GM13977 (cell line): ENCODE data around the gene SH3PXD2B.

ENCODE experiments used
- DNase-seq: peaks from one replicate; pipeline ENCODE4 v3.0.0; 2012; ENCODE audit warnings: low spot score
- CTCF ChIP-seq: IDR thresholded peaks from 2 replicates; pipeline ENCODE4 v1.5.1; 2012; ENCODE audit warnings: mild to moderate bottlenecking, control low read depth; ENCODE audit not compliant: insufficient read depth; ENCODE audit errors: extremely low read depth, missing control alignments
- in situ Hi-C: fragments of 300-500 bp; cut with MboI; formaldehyde crosslinking; loops from one replicate; pipeline ENCODE4 v1.12.0; 2022; ENCODE audit warnings: low sequenced_read_pairs, low pct_unique_long_range_greater_than_20kb, mixed read lengths, inconsistent platforms; ENCODE audit not compliant: unreplicated experiment

The SH3PXD2B gene

GRCh38 chr5:172422255-172422654, 32.1 kb downstream of the SH3PXD2B start:
- no peak for DNase-seq
- in situ Hi-C loops: no loop called here
- TF ChIP-seq CTCF: no peak

- no peak for TF ChIP-seq CTCF
- in situ Hi-C loops: no loop called here
- no peak for DNase-seq
Measured at GRCh38 chr5:172421020-172421419, 33.3 kb downstream of the SH3PXD2B start.

DNA sequence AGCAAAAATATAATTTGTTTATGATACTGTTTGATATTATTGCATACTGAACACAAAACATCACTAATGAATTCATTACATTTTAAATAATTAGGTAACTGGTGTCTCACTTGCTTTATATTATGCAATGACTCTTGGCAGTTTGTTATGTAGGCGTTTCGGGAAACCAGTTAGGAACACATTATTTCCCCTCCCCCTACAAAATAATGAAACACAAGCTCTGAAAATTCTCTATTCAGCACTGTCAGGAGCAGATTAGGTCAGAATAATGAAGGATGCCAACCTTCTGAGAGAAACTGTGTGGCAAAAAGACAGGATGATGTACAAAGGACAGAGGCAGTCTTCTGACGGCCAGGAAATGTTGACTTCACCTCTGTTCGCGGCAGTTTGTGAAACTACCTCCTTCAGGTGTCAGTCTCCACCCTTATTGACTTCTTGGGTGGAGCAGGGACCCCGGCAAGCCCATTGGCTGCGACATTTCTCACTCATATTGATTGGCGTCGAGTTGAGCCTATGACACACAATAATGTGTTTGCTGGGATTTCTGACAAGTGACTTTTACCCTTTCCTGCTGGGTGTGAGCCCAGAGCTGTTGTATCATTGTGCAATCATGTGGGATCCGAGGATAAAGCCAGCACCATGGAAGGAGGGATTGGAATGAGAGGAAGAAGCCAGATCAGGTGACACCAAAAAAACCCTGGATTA, 33.9 kb downstream of the SH3PXD2B start:
- DNase-seq: no peak
- no peak for TF ChIP-seq CTCF
- in situ Hi-C loops: no loop called here

DNA sequence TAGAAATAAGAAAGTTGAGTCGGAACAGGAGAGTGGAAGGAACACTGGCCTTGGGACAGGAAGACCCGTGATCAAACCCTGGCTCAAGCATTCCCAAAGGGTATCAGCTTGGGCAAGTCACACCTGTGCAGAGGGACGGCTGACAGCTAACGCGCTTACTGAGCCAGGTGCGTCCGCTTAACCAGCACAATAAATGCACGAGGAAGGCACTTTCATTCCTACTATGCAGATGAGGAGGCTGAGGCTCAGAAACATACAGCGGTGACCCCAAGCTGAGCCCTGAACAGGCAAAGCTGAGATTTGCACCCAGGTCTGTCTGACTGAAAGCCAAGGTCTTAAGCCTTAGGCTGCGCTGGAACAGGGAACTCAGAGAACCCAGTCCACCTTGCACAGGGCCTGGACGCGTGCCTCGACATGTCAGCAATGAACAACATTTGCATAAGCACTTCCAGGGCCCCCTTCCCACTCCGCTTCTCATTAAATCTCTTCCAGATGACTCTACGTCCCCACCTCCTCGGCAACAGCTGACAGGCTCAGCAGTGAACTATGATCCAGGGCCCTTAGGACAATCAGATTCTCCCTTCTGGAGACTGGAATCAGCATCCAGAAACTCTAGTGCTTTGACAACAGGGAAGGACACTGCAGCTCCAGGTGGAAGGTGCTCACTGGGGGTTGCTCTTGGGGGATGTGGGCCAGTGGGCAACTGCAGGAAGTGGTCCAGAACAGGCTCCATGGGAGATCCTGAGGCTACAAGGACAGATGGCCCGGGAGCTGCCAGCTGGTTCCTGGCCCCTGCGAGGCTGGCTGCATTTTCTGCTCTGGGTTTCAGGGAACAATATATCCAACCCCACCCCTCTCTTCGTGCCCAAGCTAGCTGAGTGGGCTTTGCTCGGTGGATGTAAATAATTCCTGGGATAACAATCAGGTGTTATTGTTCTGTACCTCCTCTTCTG, 35.2 kb downstream of the SH3PXD2B start:
- DNase-seq: no peak
- no peak for TF ChIP-seq CTCF
- in situ Hi-C loops: no loop called here

- no peak for TF ChIP-seq CTCF
- in situ Hi-C loops: no loop called here
- DNase-seq: no peak
Measured at GRCh38 chr5:172417983-172418630, 36.2 kb downstream of the SH3PXD2B start.

GRCh38 chr5:172417130-172417841, 37.0 kb downstream of the SH3PXD2B start:
- no peak for DNase-seq
- in situ Hi-C loops: no loop called here
- no peak for TF ChIP-seq CTCF
